ENCODE results near the gene KLHL7. TPM values are rescaled to one million over a fixed set of nuclear protein-coding genes. Genes with fewer than 3 reads are reported as not detected.

KLHL7 gene
- total and polyA plus RNA-seq, 4 donors, result 5.4 to 14.1 (median 9.9) TPM

GRCh38 chr7:23136216-23136615 is 30.6 kb downstream of the KLHL7 start:
- no peak for DNase-seq (ENCODE audit: low spot score)
- H3K4me3 ChIP-seq (ENCODE audit: low read depth in 1 of 3, low read length in 3 of 3), result no peak overlapping the region
- no peak overlapping the region for H3K9ac ChIP-seq (ENCODE audit: low read depth in 1 of 2, low read length in 2 of 2)
- H3K27me3 ChIP-seq (ENCODE audit: control insufficient read depth in 4 of 4, insufficient read depth in 4 of 4, low read length in 3 of 4), result no peaks in the 10 kb centered on the region
- no peaks in the 10 kb centered on the region for H3K9me3 ChIP-seq (ENCODE audit: control insufficient read depth in 4 of 4, low read length in 3 of 4)
- H3K27ac ChIP-seq (ENCODE audit: low read depth in 1 of 2, low read length in 2 of 2), result no peak overlapping the region
- 81% methylated on average over 1 of the region's 1 CpG for WGBS
- TF ChIP-seq JUND (IDR thresholded peaks at IDR 0.05) (no peak), EGR1 (IDR thresholded peaks at IDR 0.05; ENCODE audit: low read depth in 2 of 2) (no peak), FOXA1 (IDR thresholded peaks at IDR 0.05) (no peak), GABPA (IDR thresholded peaks at IDR 0.05 in 1 of 2, conservative IDR thresholded peaks at IDR 0.05 in 1 of 2) (no peak), REST (IDR thresholded peaks at IDR 0.05) (no peak), NR2F2 (IDR thresholded peaks at IDR 0.05) (no peak), ATF3 (IDR thresholded peaks at IDR 0.05) (no peak), MAX (IDR thresholded peaks at IDR 0.05) (no peak), ZBTB33 (IDR thresholded peaks at IDR 0.05) (no peak), YY1 (IDR thresholded peaks at IDR 0.05) (no peak), RXRA (IDR thresholded peaks at IDR 0.05) (no peak), FOXA2 (IDR thresholded peaks at IDR 0.05) (no peak), RAD21 (IDR thresholded peaks at IDR 0.05) (no peak), HNF4A (conservative IDR thresholded peaks at IDR 0.05) (no peak), CTCF (IDR thresholded peaks at IDR 0.05; ENCODE audit: low read depth, low read length, missing input control) (no peak), SP1 (IDR thresholded peaks at IDR 0.05) (no peak)
- H3K36me3 ChIP-seq (ENCODE audit: control insufficient read depth in 4 of 4, insufficient read depth in 3 of 4, low read depth in 1 of 4, low read length in 3 of 4), result peaks cover 0 to 5% (median under 1%) of the 10 kb centered on the region in 4 donors
- no peaks in the 10 kb centered on the region for H3K4me1 ChIP-seq (ENCODE audit: control insufficient read depth in 4 of 4, insufficient read depth in 4 of 4, low read length in 3 of 4)

- Histone ChIP-seq H3K9ac (ENCODE audit: low read depth in 1 of 2, low read length in 2 of 2) (no peak overlapping the region), H3K9me3 (ENCODE audit: control insufficient read depth in 4 of 4, low read length in 3 of 4) (no peaks in the 10 kb centered on the region), H3K4me3 (ENCODE audit: low read depth in 1 of 3, low read length in 3 of 3) (no peak overlapping the region), H3K27ac (ENCODE audit: low read depth in 1 of 2, low read length in 2 of 2) (no peak overlapping the region), H3K27me3 (ENCODE audit: control insufficient read depth in 4 of 4, insufficient read depth in 4 of 4, low read length in 3 of 4) (no peaks in the 10 kb centered on the region), H3K4me1 (ENCODE audit: control insufficient read depth in 4 of 4, insufficient read depth in 4 of 4, low read length in 3 of 4) (no peaks in the 10 kb centered on the region), H3K36me3 (ENCODE audit: control insufficient read depth in 4 of 4, insufficient read depth in 3 of 4, low read depth in 1 of 4, low read length in 3 of 4) (peaks cover 0 to 9% (median 2%) of the 10 kb centered on the region in 4 donors)
- DNase-seq (ENCODE audit: low spot score), result no peak
- 81% methylated on average over 6 of the region's 6 CpGs for WGBS
- TF ChIP-seq HNF4A (conservative IDR thresholded peaks at IDR 0.05) (no peak), FOXA2 (IDR thresholded peaks at IDR 0.05) (no peak), ATF3 (IDR thresholded peaks at IDR 0.05) (no peak), CTCF (IDR thresholded peaks at IDR 0.05; ENCODE audit: low read depth, low read length, missing input control) (no peak), SP1 (IDR thresholded peaks at IDR 0.05) (no peak), HNF4G (IDR thresholded peaks at IDR 0.05) (no peak), TAF1 (conservative IDR thresholded peaks at IDR 0.05) (no peak), JUND (IDR thresholded peaks at IDR 0.05) (no peak), RXRA (IDR thresholded peaks at IDR 0.05) (no peak), RAD21 (IDR thresholded peaks at IDR 0.05) (no peak), GABPA (IDR thresholded peaks at IDR 0.05 in 1 of 2, conservative IDR thresholded peaks at IDR 0.05 in 1 of 2) (no peak), YY1 (IDR thresholded peaks at IDR 0.05) (no peak)
Measured at GRCh38 chr7:23157679-23158078, 52.1 kb downstream of the KLHL7 start.
